Stomach (tissue), 9 donors: ENCODE measurements around the gene PPP1R12B. TPM values are rescaled to one million over a fixed set of nuclear protein-coding genes. Genes with fewer than 3 reads are reported as not detected.
A peak's percentile ranks its signal among the peaks of the same experiment; 100 is the strongest.

Source experiments
- DNase-seq, 2 donors: peaks; one replicate each; pipeline versions ENCODE4 v3.0.0 to v3.0.0-alpha.2; 2013 to 2019
- H3K27ac ChIP-seq, 5 donors: fragments of 200-600 bp in 4 of 5; sonication (generic) in 4 of 5; one replicate each; pipeline ENCODE4 v1.5.1; 2013 to 2019; ENCODE audit warnings: mild to moderate bottlenecking in 1 of 5, moderate library complexity in 1 of 5
- H3K27me3 ChIP-seq, 3 donors: fragments of 200-600 bp; sonication (generic); one replicate each; pipeline ENCODE4 v1.5.1; 2017 to 2019; ENCODE audit warnings: mixed run types in 1 of 3
- H3K36me3 ChIP-seq, 4 donors: fragments of 200-600 bp; sonication (generic); 1 replicate in 3 of 4; 2 replicates in 1 of 4; pipeline ENCODE4 v1.5.1; 2016 to 2019
- H3K4me1 ChIP-seq, 4 donors: fragments of 200-600 bp; sonication (generic); one replicate each; pipeline ENCODE4 v1.5.1; 2016 to 2019
- H3K4me3 ChIP-seq, 4 donors: fragments of 200-600 bp; sonication (generic) in 3 of 4; one replicate each; pipeline ENCODE4 v1.5.1; 2016 to 2019; ENCODE audit warnings: mild to moderate bottlenecking in 1 of 4
- H3K9me3 ChIP-seq, 4 donors: fragments of 200-600 bp; sonication (generic); one replicate each; pipeline ENCODE4 v1.5.1; 2016 to 2019
- CTCF ChIP-seq, 7 experiments: fragments of 450-650 bp in 4 of 7; fragments of 200-600 bp in 3 of 7; sonication (generic) in 3 of 7; IDR thresholded peaks; one replicate each; pipeline ENCODE4 v1.5.1; 2016 to 2019; ENCODE audit warnings: antibody characterized with exemption in 7 of 7, control low read depth in 2 of 7, mild to moderate bottlenecking in 1 of 7
- EP300 ChIP-seq: sonication (generic); formaldehyde crosslinking; IDR thresholded peaks from one replicate; pipeline ENCODE4 v1.6.1; 2017; ENCODE audit warnings: antibody characterized with exemption
- POLR2A ChIP-seq, 4 donors: fragments of 450-650 bp; IDR thresholded peaks; one replicate each; pipeline ENCODE4 v1.6.1; 2016; ENCODE audit warnings: antibody characterized with exemption in 4 of 4, control low read depth in 2 of 4, mild to moderate bottlenecking in 1 of 4, moderate library complexity in 1 of 4
- POLR2AphosphoS5 ChIP-seq, 3 donors: sonication (generic); formaldehyde crosslinking; IDR thresholded peaks; one replicate each; pipeline ENCODE4 v1.6.1; 2016; ENCODE audit warnings: antibody characterized with exemption in 3 of 3
- WGBS, 5 donors: extraction: QIAGEN DNeasy Blood & Tissue Kit in 3 of 5; methylation state at CpG; one replicate each; pipeline versions ENCODE4 v1.1.5 to v1.1.7; 2013 to 2018; 5-methylcytosine and 5-hydroxymethylcytosine counted together
- intact Hi-C: fragments of 100-400 bp; cut with DNase I; formaldehyde crosslinking; loops from one replicate; pipeline ENCODE4 v1.15.1; 2023; ENCODE audit warnings: low total_unique reads
- polyA plus RNA-seq, 3 donors: library from polyadenylated mRNA; stranded (reverse); fragments of 200-250 nt; gene quantifications; one replicate each; pipeline ENCODE4 v1.2.3, GENCODE V29; 2013
- total RNA-seq, 5 donors: library from RNA; depleted of rRNA; stranded (reverse); fragments of >200 nt; gene quantifications; one replicate each; pipeline versions ENCODE4 v1.1.0 to v1.2.3, GENCODE V29; 2014 to 2016
- donor health status: healthy with polysubstance abuse.
- donor health status: Bipolar disorder and iron deficiency.
- donor health status: healthy.

Gene PPP1R12B
- total and polyA plus RNA-seq, 8 donors: 9.7 to 352 (median 96.0) TPM

DNA sequence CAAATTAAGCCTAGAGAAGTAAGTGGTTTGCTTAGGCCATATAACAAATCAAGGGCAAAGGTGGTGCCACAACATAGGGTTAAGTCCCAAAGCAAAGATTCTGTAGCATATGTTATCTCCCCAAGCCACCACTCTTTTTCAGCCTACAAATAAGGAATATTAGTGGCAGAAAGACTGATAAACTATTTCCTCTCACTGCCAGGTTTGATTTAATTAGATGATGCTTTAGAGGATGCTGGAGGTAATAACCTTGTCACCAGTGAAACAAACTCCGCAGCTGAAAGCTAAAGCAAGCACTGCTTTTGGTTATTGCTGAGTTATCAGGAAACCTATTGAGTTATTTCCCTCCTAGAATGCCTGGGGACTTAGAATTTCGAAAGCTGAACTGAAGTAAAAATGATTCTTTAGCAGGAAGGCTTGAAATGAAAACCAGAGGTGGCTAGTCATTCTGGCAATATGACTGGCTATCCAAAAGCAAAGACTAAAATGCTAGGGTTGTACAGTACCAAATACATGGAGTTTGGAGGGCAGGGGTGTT lies 216.5 kb downstream of the PPP1R12B start:
- 82 to 91% (median 89%) methylated on average over 2 of the region's 2 CpGs for whole genome bisulfite sequencing, 5 donors
- Histone ChIP-seq H3K36me3 (peaks cover 18 to 70% (median 65%) of the 10 kb centered on the region in 4 donors), H3K9me3 (no peaks in the 10 kb centered on the region), H3K4me3 (no peak overlapping the region), H3K27me3 (no peaks in the 10 kb centered on the region), H3K27ac (peak overlapping the region in 4 of 5 donors; percentile 38 to 74 (median 56)), H3K4me1 (peaks cover 5 to 91% (median 46%) of the 10 kb centered on the region in 4 donors)
- no peak for DNase-seq
- TF ChIP-seq EP300: no peak
- TF ChIP-seq CTCF (IDR thresholded peaks at IDR 0.05): no peak
- TF ChIP-seq POLR2AphosphoS5 (IDR thresholded peaks at IDR 0.05): no peak
- no peak for TF ChIP-seq POLR2A (IDR thresholded peaks at IDR 0.05)
- intact Hi-C loops: no loop called here

DNA sequence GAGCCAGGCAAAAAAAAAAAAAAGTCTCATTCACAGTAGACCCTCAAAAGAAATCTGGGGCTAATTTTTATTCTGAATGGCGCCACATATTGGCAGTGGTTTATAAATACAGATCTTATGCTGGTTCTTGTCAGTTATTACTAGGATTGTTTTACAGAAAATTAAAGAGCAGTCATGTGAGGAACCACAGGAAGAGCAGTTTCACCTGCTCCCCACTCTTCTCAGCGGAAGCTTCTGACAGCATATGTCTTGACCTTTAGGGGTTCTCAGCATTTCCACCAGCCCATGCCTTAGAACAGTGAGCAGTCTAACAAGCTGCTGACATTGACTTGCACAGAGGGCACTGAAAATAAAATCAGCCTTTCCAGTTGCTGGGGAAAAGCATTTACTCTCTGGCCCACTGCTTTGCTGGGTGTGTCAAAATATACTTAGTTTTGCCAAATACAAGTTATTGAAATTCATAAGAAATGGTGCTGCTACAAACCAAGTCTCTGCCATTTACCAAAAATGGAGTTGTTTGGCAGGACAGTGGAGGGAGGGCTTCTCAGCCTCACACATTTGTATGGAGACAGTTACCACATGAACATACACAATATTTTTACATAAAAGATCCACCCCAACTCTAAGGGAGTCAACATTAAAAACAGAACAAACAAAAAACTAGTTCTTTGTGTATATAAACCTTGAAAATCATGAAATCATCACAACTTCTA lies 217.5 kb downstream of the PPP1R12B start:
- Histone ChIP-seq H3K9me3 (no peaks in the 10 kb centered on the region), H3K27me3 (no peaks in the 10 kb centered on the region), H3K4me1 (peaks cover 5 to 85% (median 44%) of the 10 kb centered on the region in 4 donors), H3K36me3 (peaks cover 18 to 78% (median 70%) of the 10 kb centered on the region in 4 donors), H3K27ac (peak overlapping the region in 4 of 5 donors; percentile 38 to 74 (median 56)), H3K4me3 (no peak overlapping the region)
- WGBS, 5 donors: 66 to 88% (median 79%) methylated on average over 2 of the region's 2 CpGs
- TF ChIP-seq CTCF (IDR thresholded peaks at IDR 0.05) (no peak), POLR2AphosphoS5 (IDR thresholded peaks at IDR 0.05) (peak in 1 of 3 donors; percentile 2)
- intact Hi-C loops: no loop called here
- no peak for DNase-seq

- Histone ChIP-seq H3K9me3 (no peaks in the 10 kb centered on the region), H3K36me3 (peaks cover 18 to 94% (median 78%) of the 10 kb centered on the region in 4 donors), H3K27ac (peak overlapping the region in 4 of 5 donors; percentile 38 to 74 (median 56)), H3K4me3 (no peak overlapping the region), H3K27me3 (no peaks in the 10 kb centered on the region), H3K4me1 (peaks cover 5 to 89% (median 45%) of the 10 kb centered on the region in 4 donors)
- DNase-seq: peak in 1 of 2 donors; percentile 55
- intact Hi-C loops: no loop called here
- TF ChIP-seq CTCF (IDR thresholded peaks at IDR 0.05): no peak
- TF ChIP-seq POLR2AphosphoS5 (IDR thresholded peaks at IDR 0.05): no peak
- no peak for TF ChIP-seq EP300
- no peak for TF ChIP-seq POLR2A (IDR thresholded peaks at IDR 0.05)
- WGBS, 5 donors: 67 to 87% (median 74%) methylated on average over 4 of the region's 4 CpGs
Measured at GRCh38 chr1:202567738-202568137, 219.2 kb downstream of the PPP1R12B start.

DNA sequence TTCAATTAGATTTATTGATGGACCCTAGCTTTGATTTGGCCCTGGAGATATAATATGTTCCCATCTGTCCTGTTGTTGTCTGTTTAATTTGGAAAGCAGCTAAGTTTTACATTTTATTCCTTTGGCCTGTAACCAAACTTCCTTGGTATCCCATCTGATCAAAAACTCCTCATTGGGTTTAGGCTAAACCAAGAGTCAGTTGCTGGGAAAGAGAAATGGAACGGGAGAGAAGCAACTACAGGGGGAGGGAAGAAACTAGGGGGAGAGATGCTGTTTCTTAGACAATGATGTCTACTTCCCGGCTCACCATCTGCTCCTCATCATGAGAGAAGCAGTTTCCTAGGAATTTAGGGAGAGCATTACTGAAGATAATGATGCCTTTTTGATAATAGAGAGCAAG lies 219.9 kb downstream of the PPP1R12B start:
- H3K9me3 ChIP-seq: no peaks in the 10 kb centered on the region
- WGBS, 5 donors: 44 to 95% (median 74%) methylated on average over 2 of the region's 2 CpGs
- H3K36me3 ChIP-seq: peaks cover 14 to 94% (median 78%) of the 10 kb centered on the region in 4 donors
- TF ChIP-seq CTCF (IDR thresholded peaks at IDR 0.05) (no peak), POLR2A (IDR thresholded peaks at IDR 0.05) (no peak), POLR2AphosphoS5 (IDR thresholded peaks at IDR 0.05) (no peak), EP300 (no peak)
- H3K27ac ChIP-seq: peak overlapping the region in 4 of 5 donors; percentile 38 to 74 (median 56)
- H3K4me1 ChIP-seq: peaks cover 5 to 89% (median 43%) of the 10 kb centered on the region in 4 donors
- intact Hi-C loops: no loop called here
- DNase-seq: peak in 1 of 2 donors; percentile 58
- H3K27me3 ChIP-seq: no peaks in the 10 kb centered on the region
- no peak overlapping the region for H3K4me3 ChIP-seq
